Spleen (tissue), 11 donors: Measurements from ENCODE around the gene GPAT2. TPM values are rescaled to one million over a fixed set of nuclear protein-coding genes. Genes with fewer than 3 reads are reported as not detected.
"Not testable (repeated sequence)": the region's sequence is repeated elsewhere in the genome, so short reads cannot be mapped to it uniquely, and the experiment has no call there.

Experiments used
- DNase-seq: peaks from one replicate; pipeline ENCODE4 v3.0.0-alpha.2; 2020
- H3K27ac ChIP-seq, 8 donors: fragments of 200-600 bp; sonication (generic) in 7 of 8; 1 replicate in 4 of 8; 2 replicates in 4 of 8; pipeline versions ENCODE4 v1.5.0 to v1.8.0; 2016 to 2021; ENCODE audit warnings: inconsistent platforms in 4 of 8, mild to moderate bottlenecking in 4 of 8, moderate library complexity in 1 of 8
- H3K27me3 ChIP-seq, 7 donors: fragments of 200-600 bp; sonication (generic) in 6 of 7; replicated peaks in 1 of 7; 1 replicate in 4 of 7; 2 replicates in 3 of 7; pipeline versions ENCODE4 v1.5.0 to v1.8.0; 2016 to 2021; ENCODE audit warnings: inconsistent platforms in 3 of 7, mild to moderate bottlenecking in 1 of 7
- H3K36me3 ChIP-seq, 6 donors: fragments of 200-600 bp; sonication (generic) in 5 of 6; 1 replicate in 4 of 6; 2 replicates in 2 of 6; pipeline versions ENCODE4 v1.5.0 to v1.8.0; 2016 to 2021; ENCODE audit warnings: inconsistent platforms in 2 of 6
- H3K4me1 ChIP-seq, 6 donors: fragments of 200-600 bp; sonication (generic) in 5 of 6; 1 replicate in 3 of 6; 2 replicates in 3 of 6; pipeline versions ENCODE4 v1.5.0 to v1.8.0; 2016 to 2021; ENCODE audit warnings: inconsistent platforms in 3 of 6
- H3K4me3 ChIP-seq, 8 donors: fragments of 200-600 bp; sonication (generic) in 7 of 8; 1 replicate in 4 of 8; 2 replicates in 4 of 8; pipeline versions ENCODE4 v1.5.0 to v1.8.0; 2016 to 2021; ENCODE audit warnings: inconsistent platforms in 4 of 8, mild to moderate bottlenecking in 4 of 8, moderate library complexity in 2 of 8
- H3K9me3 ChIP-seq, 8 donors: fragments of 200-600 bp; sonication (generic) in 7 of 8; 1 replicate in 4 of 8; 2 replicates in 4 of 8; pipeline versions ENCODE4 v1.5.0 to v1.8.0; 2016 to 2021; ENCODE audit warnings: inconsistent platforms in 4 of 8
- POLR2A ChIP-seq, 3 donors: fragments of 450-650 bp; IDR thresholded peaks; one replicate each; pipeline ENCODE4 v1.5.1; 2017; ENCODE audit warnings: antibody characterized with exemption in 3 of 3, mild to moderate bottlenecking in 1 of 3
- POLR2AphosphoS5 ChIP-seq, 3 donors: sonication (generic); formaldehyde crosslinking; IDR thresholded peaks; one replicate each; pipeline ENCODE4 v1.5.1; 2017; ENCODE audit warnings: antibody characterized with exemption in 3 of 3
- WGBS, 5 donors: extraction: QIAGEN DNeasy Blood & Tissue Kit in 3 of 5; methylation state at CpG; one replicate each; pipeline versions ENCODE4 v1.1.5 to v1.1.7; 2013 to 2018; 5-methylcytosine and 5-hydroxymethylcytosine counted together
- intact Hi-C: fragments of 100-400 bp; cut with DNase I; formaldehyde crosslinking; loops from one replicate; pipeline ENCODE4 v1.15.0; 2023; ENCODE audit warnings: low total_unique reads
- polyA plus RNA-seq, 3 donors: library from polyadenylated mRNA; stranded (reverse); fragments of 200-250 nt; gene quantifications; one replicate each; pipeline ENCODE4 v1.2.1, GENCODE V29; 2013
- small RNA-seq, 4 donors: library from RNA; depleted of rRNA; stranded (forward); fragments of <200 nt; gene quantifications; one replicate each; pipeline ENCODE3, GENCODE V24; 2016
- total RNA-seq, 7 donors: library from RNA; depleted of rRNA in 3 of 7; stranded (reverse); fragments of >200 nt in 3 of 7; fragmentation: NEBNext Ultra II Directional in 4 of 7; extraction: Animal tissue kit (Norgen Biotek cat#: 25700) in 4 of 7; gene quantifications; one replicate each; pipeline versions ENCODE4 v1.1.0 to v1.2.1, GENCODE V29; 2016 to 2021
- donor health status: healthy with polysubstance abuse.
- donor health status: DM: no; HTN: no; CAD: no; lungs with moderate emphysema.
- donor health status: DM: no; HTN: no; CAD: no.
- donor health status: Bipolar disorder and iron deficiency.
- donor health status: healthy.
- donor health status: DM: no; HTN: no; CAD: no.
- donor health status: DM: yes; HTN: yes; CAD: no.

The GPAT2 gene
- total and polyA plus RNA-seq, 10 donors, result 3.7 to 12.5 (median 6.6) TPM

DNA sequence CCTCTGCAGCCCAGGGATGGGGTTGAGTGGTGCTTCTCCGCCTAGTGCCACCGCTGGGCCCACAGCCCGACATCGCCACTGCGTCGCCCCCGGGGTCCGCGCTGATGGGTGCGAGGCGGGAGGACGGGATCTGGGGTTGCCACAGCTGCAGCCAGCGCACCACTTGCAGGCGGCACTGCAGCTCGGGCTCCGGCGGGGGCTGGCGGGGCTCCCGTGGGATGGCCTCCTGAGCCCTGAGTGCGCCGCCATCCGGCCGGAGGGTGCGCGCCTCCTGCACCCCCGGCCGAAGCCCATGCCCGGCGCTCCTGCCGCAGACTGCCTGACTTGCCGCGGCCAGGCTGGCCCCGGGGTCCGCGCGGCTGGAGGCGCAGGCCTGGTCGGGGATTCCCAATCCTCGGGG is 42.6 kb downstream of the GPAT2 start:
- WGBS, 5 donors, result 0 to 2% (median 0%) methylated on average over 9 to 17 of the region's 39 CpGs; no CpG with 5 or more reads in 2 of the 5 donors
- DNase-seq, result peak; percentile 84

DNA sequence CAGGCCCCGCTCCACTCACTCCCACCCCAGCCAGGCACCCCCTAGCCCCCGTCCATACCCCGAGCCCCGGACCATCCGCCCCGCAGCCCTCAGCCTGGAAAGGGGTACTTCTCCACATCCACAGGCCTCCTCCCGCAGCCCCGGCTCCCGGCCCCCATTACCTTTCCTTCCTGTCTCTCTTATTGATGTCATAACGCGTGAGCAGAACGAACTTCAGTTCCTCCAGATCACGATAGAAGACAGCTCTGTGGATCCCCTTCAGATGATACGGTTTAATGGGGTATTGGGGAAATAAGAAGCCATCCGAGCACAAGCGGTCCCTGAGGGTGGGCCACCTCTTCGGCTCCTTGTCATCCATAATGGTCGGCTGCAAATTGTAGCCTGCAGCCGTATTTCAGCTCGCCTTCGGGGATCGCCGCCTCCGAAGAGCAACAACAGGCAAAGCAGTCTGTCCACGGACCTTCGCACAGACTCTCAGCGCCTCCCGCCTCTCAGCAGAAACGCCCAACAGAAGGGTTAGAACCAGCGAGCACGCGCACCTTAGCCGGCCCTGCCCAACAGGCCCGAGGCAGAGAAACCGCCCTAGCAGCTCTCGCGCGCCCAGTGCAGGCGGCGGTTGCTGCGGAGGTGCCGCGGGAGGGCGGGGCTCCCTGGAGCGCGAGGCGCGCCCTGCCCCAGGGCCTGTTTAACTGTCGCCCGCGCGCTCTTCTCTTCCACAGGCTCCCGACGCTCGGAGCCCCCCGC is 43.2 kb downstream of the GPAT2 start, which contains the start of gene ANKRD36C:
TSS of gene ANKRD36C (minus strand) at position 474 of the 744 bp plus-strand sequence. CDS start at position 358, 116 bp downstream.
- H3K27me3 ChIP-seq, intact Hi-C loops, H3K36me3 ChIP-seq, H3K9me3 ChIP-seq: not testable (repeated sequence)
- TF ChIP-seq POLR2AphosphoS5 (IDR thresholded peaks at IDR 0.05), result peak; percentile 39 to 77 (median 67)
- peak in 1 of 3 donors; percentile 7 for TF ChIP-seq POLR2A (IDR thresholded peaks at IDR 0.05)
- Histone ChIP-seq H3K27ac (peak within 1 kb of the TSS; percentile 82 to 95 (median 90)), H3K4me3 (peak within 1 kb of the TSS; percentile 54 to 80 (median 63)), H3K4me1 (peaks cover 0 to 13% (median 0%) of the 10 kb centered on the region in 6 donors)
- 1% methylated on average over 15 to 32 of the region's 56 CpGs for WGBS, 5 donors
- peak; percentile 79 for DNase-seq

More for the DNA sequence above, 42.6 kb downstream of the GPAT2 start:
- Histone ChIP-seq H3K27ac (peak overlapping the region in 7 of 8 donors; percentile 84 to 95 (median 90)), H3K4me1 (peaks cover 0 to 13% (median 0%) of the 10 kb centered on the region in 6 donors), H3K4me3 (peak overlapping the region; percentile 54 to 80 (median 63))
- H3K9me3 ChIP-seq, H3K36me3 ChIP-seq, intact Hi-C loops, H3K27me3 ChIP-seq: not testable (repeated sequence)
- TF ChIP-seq POLR2AphosphoS5 (IDR thresholded peaks at IDR 0.05), result peak in 2 of 3 donors; percentile 22 to 61

DNA sequence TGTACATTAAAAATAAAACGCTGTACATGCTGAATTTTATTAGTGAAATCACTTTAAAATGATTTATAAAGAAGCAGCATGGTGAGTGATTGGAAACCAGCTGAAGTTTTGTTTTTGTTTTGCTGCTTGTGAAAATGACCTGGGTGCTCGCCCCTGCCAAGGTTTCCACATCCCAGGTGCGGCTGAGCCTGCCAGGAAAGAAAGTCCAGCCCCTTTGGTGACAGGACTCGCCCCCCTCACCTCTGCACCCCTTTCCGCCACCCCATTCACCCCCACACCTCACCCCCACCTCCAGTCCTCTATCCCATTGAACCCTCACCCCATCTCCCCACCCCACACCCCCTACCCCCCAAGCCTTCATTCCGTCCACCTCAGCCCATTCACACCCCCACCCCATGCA is 43.8 kb downstream of the GPAT2 start:
- H3K9me3 ChIP-seq, intact Hi-C loops, DNase-seq, H3K27me3 ChIP-seq, H3K36me3 ChIP-seq: not testable (repeated sequence)
- peak overlapping the region in 4 of 8 donors; percentile 90 to 95 (median 90) for H3K27ac ChIP-seq
- WGBS, 5 donors, result 3 to 12% (median 6%) methylated on average over 5 to 6 of the region's 6 CpGs
- peak overlapping the region in 4 of 8 donors; percentile 17 to 80 (median 61) for H3K4me3 ChIP-seq
- peaks cover 0 to 13% (median 0%) of the 10 kb centered on the region in 6 donors for H3K4me1 ChIP-seq

Small RNAs within 50 kb of the gene (small RNA-seq; reads per million reads assigned to genes)
- gene RN7SL210P, result 0 reads per million in 4 donors

Other genes starting within 250 kb of the GPAT2 start
- 100 to 1,000 TPM in 1 of 7 donors, 10 to 100 TPM in 6; 43.2 to 106 (median 65.8) TPM for gene ANKRD36C, start 43.1 kb downstream of the GPAT2 start, total RNA-seq
- 1 to 10 TPM in 2 of 3 donors, under 1 TPM in 1; 0.80 to 3.5 (median 1.3) TPM for gene ANKRD36C, start 43.1 kb downstream of the GPAT2 start, polyA plus RNA-seq
- gene ADRA2B, start 81.7 kb upstream of the GPAT2 start, total RNA-seq, result 10 to 100 TPM in 3 of 7 donors, 1 to 10 TPM in 4; 3.1 to 14.2 (median 9.0) TPM
- 1 to 10 TPM; 1.8 to 4.2 (median 1.8) TPM for gene ADRA2B, start 81.7 kb upstream of the GPAT2 start, polyA plus RNA-seq
- 1 to 10 TPM in 2 of 7 donors, under 1 TPM in 4, not detected in 1; 0.49 to 2.2 (median 0.72) TPM for gene ASTL, start 103.6 kb upstream of the GPAT2 start, total RNA-seq
- gene ASTL, start 103.6 kb upstream of the GPAT2 start, polyA plus RNA-seq, result under 1 TPM; 0.24 to 0.33 (median 0.29) TPM
- 10 to 100 TPM; 27.2 to 88.0 (median 45.0) TPM for gene DUSP2, start 110.5 kb upstream of the GPAT2 start, total RNA-seq
- 10 to 100 TPM; 24.2 to 60.8 (median 47.6) TPM for gene DUSP2, start 110.5 kb upstream of the GPAT2 start, polyA plus RNA-seq
- gene STARD7, start 173.9 kb upstream of the GPAT2 start, total RNA-seq, result 100 to 1,000 TPM in 5 of 7 donors, 10 to 100 TPM in 2; 89.8 to 174 (median 123) TPM
- gene STARD7, start 173.9 kb upstream of the GPAT2 start, polyA plus RNA-seq, result 10 to 100 TPM; 45.1 to 73.0 (median 52.2) TPM
- 10 to 100 TPM; 61.1 to 83.3 (median 70.0) TPM for gene TMEM127, start 231.1 kb upstream of the GPAT2 start, total RNA-seq
- 10 to 100 TPM in 1 of 3 donors, 1 to 10 TPM in 2; 7.5 to 17.3 (median 8.4) TPM for gene TMEM127, start 231.1 kb upstream of the GPAT2 start, polyA plus RNA-seq
- gene CIAO1, start 231.3 kb upstream of the GPAT2 start, total RNA-seq, result 100 to 1,000 TPM in 3 of 7 donors, 10 to 100 TPM in 4; 63.9 to 122 (median 76.7) TPM
- gene CIAO1, start 231.3 kb upstream of the GPAT2 start, polyA plus RNA-seq, result 10 to 100 TPM; 31.3 to 49.1 (median 39.5) TPM